ENCODE data around the gene PTCH2.
A peak's percentile ranks its signal among the peaks of the same experiment; 100 is the strongest.

The PTCH2 gene

GRCh38 chr1:44777969-44778635 is 65.0 kb downstream of the PTCH2 start:
- DNase-seq = no peak

- DNase-seq = no peak
These were observed 65.5 kb downstream of the PTCH2 start for GRCh38 chr1:44777547-44777946.

DNA sequence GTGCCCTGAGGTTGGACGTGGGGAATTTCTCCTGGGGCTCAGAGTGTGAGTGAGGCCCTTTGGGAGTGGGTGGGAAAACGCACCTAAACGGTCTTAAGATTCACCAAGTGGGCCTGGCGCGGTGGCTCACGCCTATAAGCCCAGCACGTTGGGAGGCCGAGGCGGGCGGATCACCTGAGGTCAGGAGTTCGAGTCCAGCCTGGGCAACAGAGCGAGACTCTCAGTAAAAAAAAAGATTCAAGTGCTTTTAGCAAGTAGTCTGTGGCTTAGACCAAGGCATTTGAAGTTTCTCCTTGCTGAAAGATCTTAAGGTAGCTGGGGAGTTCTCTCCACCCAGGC is 66.4 kb downstream of the PTCH2 start:
- no peak for DNase-seq

DNA sequence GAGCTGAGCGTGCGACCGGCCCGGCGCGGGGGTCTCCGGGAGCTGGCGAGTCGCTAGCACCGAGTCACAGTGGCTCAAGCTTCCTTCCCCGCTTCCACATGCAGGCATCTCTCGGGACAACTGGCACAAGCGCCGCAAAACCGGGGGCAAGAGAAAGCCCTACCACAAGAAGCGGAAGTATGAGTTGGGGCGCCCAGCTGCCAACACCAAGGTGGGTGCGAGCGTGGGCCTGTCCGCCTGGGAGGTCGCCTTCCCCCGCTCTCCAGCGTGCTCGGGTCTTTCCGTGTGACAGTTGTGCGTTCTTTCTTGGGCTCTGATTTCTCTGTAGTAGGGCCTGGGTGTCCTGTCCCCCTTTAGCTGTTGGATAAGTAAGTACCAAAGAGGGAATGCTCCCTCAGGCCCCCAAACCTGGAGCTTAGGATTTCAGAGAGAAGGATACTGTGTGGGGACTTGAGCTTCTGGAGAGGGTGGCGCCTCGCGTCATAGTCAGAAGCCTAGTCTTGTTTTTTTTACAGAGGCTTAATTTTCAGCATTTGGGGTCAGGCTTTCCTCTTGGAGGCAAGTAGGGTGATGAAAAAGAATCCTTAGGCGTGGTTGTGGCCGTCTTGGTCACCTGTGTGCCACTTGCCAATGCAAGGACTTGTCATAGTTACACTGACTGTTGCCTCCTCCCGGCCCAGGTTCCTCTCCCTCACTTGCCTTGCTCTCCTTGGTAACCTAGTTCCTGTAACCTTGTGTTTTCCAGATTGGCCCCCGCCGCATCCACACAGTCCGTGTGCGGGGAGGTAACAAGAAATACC is 66.9 kb downstream of the PTCH2 start:
- no peak for DNase-seq

DNA sequence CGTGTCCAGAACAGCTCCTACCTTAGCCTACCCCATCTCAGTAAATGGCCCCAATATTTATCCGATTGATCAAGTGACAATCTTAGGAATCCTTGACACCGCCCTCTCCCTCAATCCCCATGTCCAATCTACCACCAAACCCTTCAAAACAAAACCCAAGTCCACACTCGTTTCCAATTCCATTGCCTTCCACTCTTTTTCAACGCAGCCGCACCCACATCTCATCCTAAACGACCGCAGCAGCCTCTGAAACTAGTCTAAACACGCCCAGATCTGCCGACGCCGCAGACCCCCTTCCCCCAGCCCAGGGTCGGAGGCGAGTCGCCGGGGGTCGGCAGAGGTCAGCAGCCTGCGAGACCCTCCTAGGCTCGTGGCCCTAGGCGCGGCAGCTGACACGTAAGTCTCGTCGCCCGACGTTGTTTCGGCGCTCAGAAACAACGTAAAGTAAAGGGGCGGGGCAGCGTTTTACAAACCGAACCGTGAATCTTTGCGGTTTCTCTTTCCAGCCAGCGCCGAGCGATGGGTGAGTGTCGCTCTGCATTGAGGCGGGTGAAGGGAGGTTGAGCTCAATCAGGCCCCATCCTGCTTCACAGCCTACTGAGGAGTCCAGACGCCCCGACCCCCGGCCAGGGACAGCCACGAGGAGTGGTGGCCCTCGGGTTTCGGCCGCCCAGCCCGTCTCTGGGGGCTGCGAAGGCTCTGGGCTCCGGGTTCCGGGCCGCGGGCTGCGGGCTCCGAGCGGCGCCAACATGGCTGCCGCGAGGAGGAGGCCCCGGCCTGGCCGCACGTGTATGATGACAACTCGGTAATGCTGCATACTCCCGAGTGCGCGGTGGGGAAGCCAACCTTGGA is 67.7 kb downstream of the PTCH2 start, which contains the start of gene RPS8:
RPS8 (plus strand) TSS at position 463 of the 852 bp plus-strand sequence; CDS start at position 520, 57 bp downstream.
- peak; percentile 78 to 85 for DNase-seq

Measured in NCI-H187 (cell line).